Naive thymus-derived CD4-positive, alpha-beta T cell (primary cell): Measurements from ENCODE around the gene MYLK4. TPM values are rescaled to one million over a fixed set of nuclear protein-coding genes. Genes with fewer than 3 reads are reported as not detected.

Experiments used
- ATAC-seq: fragments of 150-1000 bp; cut with Tn5 transposase; 2 replicates; pipeline ENCODE4 v1.10.0; 2021; ENCODE audit warnings: mild to moderate bottlenecking, moderate library complexity
- CTCF ChIA-PET: fragments of 350-600 bp; sonication (Branson Sonifier 250); formaldehyde crosslinking; loops from one replicate; lab custom pipeline; 2021; ENCODE audit warnings: antibody characterized with exemption; lab: Charles Lee
- POLR2A ChIA-PET: fragments of 350-600 bp; sonication (Branson Sonifier 250); formaldehyde crosslinking; loops from one replicate; lab custom pipeline; 2021; ENCODE audit warnings: antibody characterized with exemption, inconsistent platforms; lab: Charles Lee
- DNase-seq, 9 donors: peaks; one replicate each; pipeline versions ENCODE4 v3.0.0 to v3.0.0-alpha.2; 2020 to 2022; ENCODE audit warnings: mixed read lengths in 1 of 9
- H3K27ac ChIP-seq: one replicate; pipeline ENCODE4 v1.7.0; 2013; ENCODE audit warnings: mild to moderate bottlenecking, low read depth, low read length, moderate library complexity
- H3K27me3 ChIP-seq, 2 donors: one replicate each; pipeline ENCODE4 v1.7.0; 2013; ENCODE audit warnings: low read length in 2 of 2, mild to moderate bottlenecking in 2 of 2, moderate library complexity in 2 of 2; ENCODE audit not compliant: control insufficient read depth in 2 of 2, insufficient read depth in 2 of 2
- H3K36me3 ChIP-seq, 3 experiments: 1 replicate in 2 of 3; 2 replicates in 1 of 3; pipeline ENCODE4 v1.7.0; 2013; ENCODE audit warnings: low read length in 3 of 3, mild to moderate bottlenecking in 3 of 3, moderate library complexity in 1 of 3; ENCODE audit not compliant: insufficient read depth in 3 of 3, control insufficient read depth in 2 of 3
- H3K4me1 ChIP-seq, 2 donors: one replicate each; pipeline ENCODE4 v1.7.0; 2013; ENCODE audit warnings: low read length in 2 of 2, mild to moderate bottlenecking in 2 of 2, moderate library complexity in 1 of 2; ENCODE audit not compliant: control insufficient read depth in 2 of 2, insufficient read depth in 2 of 2
- H3K4me3 ChIP-seq: 2 replicates; pipeline ENCODE4 v1.7.0; 2013; ENCODE audit warnings: mild to moderate bottlenecking, low read length
- H3K9me3 ChIP-seq, 3 experiments: 1 replicate in 2 of 3; 2 replicates in 1 of 3; pipeline ENCODE4 v1.7.0; 2013; ENCODE audit warnings: low read length in 3 of 3; ENCODE audit not compliant: control insufficient read depth in 2 of 3
- H3K27ac Mint-ChIP-seq, 9 donors: one replicate each; pipeline ENCODE4 v1.8.0; 2020 to 2022; ENCODE audit warnings: mixed read lengths in 9 of 9, mild to moderate bottlenecking in 8 of 9, moderate library complexity in 5 of 9, inconsistent platforms in 2 of 9
- H3K27me3 Mint-ChIP-seq, 5 donors: one replicate each; pipeline ENCODE4 v1.8.0; 2021 to 2022; ENCODE audit warnings: mixed read lengths in 5 of 5, mild to moderate bottlenecking in 1 of 5
- H3K36me3 Mint-ChIP-seq, 5 donors: one replicate each; pipeline ENCODE4 v1.8.0; 2020 to 2022; ENCODE audit warnings: mixed read lengths in 5 of 5, mild to moderate bottlenecking in 3 of 5, inconsistent platforms in 1 of 5
- H3K4me1 Mint-ChIP-seq, 7 donors: one replicate each; pipeline ENCODE4 v1.8.0; 2020 to 2022; ENCODE audit warnings: mixed read lengths in 7 of 7, mild to moderate bottlenecking in 3 of 7, inconsistent platforms in 1 of 7
- H3K4me3 Mint-ChIP-seq, 10 donors: one replicate each; pipeline ENCODE4 v1.8.0; 2020 to 2022; ENCODE audit warnings: mild to moderate bottlenecking in 10 of 10, mixed read lengths in 10 of 10, moderate library complexity in 6 of 10, inconsistent platforms in 2 of 10
- H3K9me3 Mint-ChIP-seq, 11 donors: one replicate each; pipeline ENCODE4 v1.8.0; 2020 to 2022; ENCODE audit warnings: mixed read lengths in 11 of 11, mild to moderate bottlenecking in 4 of 11, inconsistent platforms in 1 of 11, moderate library complexity in 1 of 11
- intact Hi-C, 2 donors: fragments of 100-400 bp; cut with micrococcal nuclease; formaldehyde crosslinking; loops; one replicate each; pipeline ENCODE4 v1.15.1; 2023
- polyA plus RNA-seq, 2 donors: library from polyadenylated mRNA; unstranded; fragments of 300-500 nt; fragmentation: Illumina TruSeq; gene quantifications; one replicate each; pipeline ENCODE4 v1.2.3, GENCODE V29; 2021
- total RNA-seq, 6 experiments: library from RNA in 5 of 6; stranded (reverse) in 5 of 6; gene quantifications; 1 replicate in 5 of 6; 2 replicates in 1 of 6; pipeline ENCODE4 v1.2.3 and lab custom pipeline; 2021 to 2026

MYLK4 gene
- total and polyA plus RNA-seq, 7 experiments from 2014 or later, result 0.23 to 1.6 (median 0.34) TPM; not detected in 1

DNA sequence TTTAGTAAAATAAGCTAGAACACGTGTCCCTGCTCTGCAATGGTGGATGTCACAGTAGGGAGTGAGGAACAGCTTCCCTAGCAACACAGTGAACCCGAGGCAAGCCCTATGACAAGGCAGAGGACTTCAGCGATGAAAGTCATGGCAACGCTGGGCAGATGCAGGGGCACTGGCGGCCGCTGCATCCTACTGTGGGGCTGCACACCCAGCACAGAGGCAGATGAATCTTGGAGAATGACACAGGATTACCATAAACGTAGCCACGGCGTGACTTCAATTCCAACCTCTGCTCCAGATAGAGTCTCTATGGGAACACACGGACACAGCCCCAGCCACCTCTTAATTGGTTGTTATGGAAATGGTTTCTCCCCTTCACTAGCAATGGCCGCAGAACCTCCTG, 64.2 kb downstream of the MYLK4 start:
- ChIA-PET CTCF (interaction anchor here (0.9 kb wide), 1 partner anchor 1090 kb away, joined by 3 read pairs; no protein-coding TSS in a partner anchor), POLR2A (no interaction called here)
- Histone ChIP-seq H3K9me3 (no peaks in the 10 kb centered on the region), H3K4me3 (no peak overlapping the region), H3K27me3 (no peaks in the 10 kb centered on the region), H3K4me1 (no peaks in the 10 kb centered on the region), H3K36me3 (no peaks in the 10 kb centered on the region), H3K27ac (no peak overlapping the region)
- H3K9me3 Mint-ChIP-seq, result peaks cover 0 to 1% (median 0%) of the 10 kb centered on the region in 11 donors
- no peaks in the 10 kb centered on the region for H3K27me3 Mint-ChIP-seq
- DNase-seq (no peak), ATAC-seq (no peak)
- peaks cover 0 to 9% (median 5%) of the 10 kb centered on the region in 5 donors for H3K36me3 Mint-ChIP-seq
- no peaks in the 10 kb centered on the region for H3K4me1 Mint-ChIP-seq
- intact Hi-C loops, result no loop called here
- no peak overlapping the region for H3K4me3 Mint-ChIP-seq
- H3K27ac Mint-ChIP-seq, result no peak overlapping the region

DNA sequence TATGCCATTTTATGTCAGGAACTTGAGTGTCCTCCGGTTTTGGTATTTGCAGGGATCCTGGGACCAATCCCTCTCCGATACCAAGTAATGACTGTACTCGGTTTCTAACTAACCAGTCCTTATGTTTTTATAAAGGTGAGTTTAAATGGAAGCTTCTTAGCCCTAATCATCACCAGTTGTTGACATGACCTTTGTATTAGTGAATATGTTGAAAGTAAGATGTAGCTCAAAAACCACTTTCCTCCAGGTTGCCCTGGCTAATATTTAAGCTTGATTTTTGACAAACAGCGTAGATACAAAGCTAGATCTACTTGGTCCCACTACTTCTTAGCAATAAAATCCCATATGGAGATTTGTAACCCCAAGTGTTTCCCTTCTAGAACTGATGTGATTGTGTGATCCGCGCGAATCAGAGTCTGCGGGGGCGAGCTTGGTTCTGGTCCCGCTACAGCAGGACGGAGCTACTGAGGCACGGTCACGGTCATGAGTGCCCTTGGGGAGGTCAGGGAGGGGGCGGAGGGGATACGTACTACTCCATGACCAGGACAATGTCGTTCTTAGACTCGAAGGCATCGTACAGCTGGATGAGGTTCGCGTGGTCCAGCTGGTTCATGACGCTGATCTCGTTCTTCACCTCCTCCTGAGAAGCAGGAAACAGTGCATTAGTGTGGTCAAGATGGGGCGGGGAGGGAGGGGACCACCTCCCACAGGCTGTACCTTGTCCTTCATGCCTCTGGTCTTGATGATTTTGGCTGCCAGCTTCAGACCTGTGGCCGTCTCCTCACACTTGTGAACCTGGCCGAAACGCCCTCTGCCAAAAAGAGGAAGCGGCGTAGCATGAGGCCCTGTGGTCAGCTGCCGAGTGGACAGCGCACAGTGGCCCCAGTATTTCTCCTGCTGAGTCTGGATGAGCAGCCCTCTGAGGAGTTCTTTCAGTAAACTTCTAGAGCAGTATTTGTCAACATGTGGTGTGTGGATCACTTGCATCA, 65.7 kb downstream of the MYLK4 start:
- no peaks in the 10 kb centered on the region for H3K27me3 ChIP-seq
- ChIA-PET POLR2A (no interaction called here), CTCF (no interaction called here)
- Mint-ChIP-seq H3K27me3 (no peaks in the 10 kb centered on the region), H3K36me3 (peaks cover 0 to 9% (median 5%) of the 10 kb centered on the region in 5 donors), H3K4me3 (no peak overlapping the region), H3K4me1 (no peaks in the 10 kb centered on the region), H3K27ac (no peak overlapping the region), H3K9me3 (peaks cover 0 to 1% (median 0%) of the 10 kb centered on the region in 11 donors)
- H3K36me3 ChIP-seq, result no peaks in the 10 kb centered on the region
- no peaks in the 10 kb centered on the region for H3K4me1 ChIP-seq
- DNase-seq, result no peak
- H3K9me3 ChIP-seq, result no peaks in the 10 kb centered on the region
- intact Hi-C loops, result no loop called here
- no peak for ATAC-seq
- H3K27ac ChIP-seq, result no peak overlapping the region
- no peak overlapping the region for H3K4me3 ChIP-seq

DNA sequence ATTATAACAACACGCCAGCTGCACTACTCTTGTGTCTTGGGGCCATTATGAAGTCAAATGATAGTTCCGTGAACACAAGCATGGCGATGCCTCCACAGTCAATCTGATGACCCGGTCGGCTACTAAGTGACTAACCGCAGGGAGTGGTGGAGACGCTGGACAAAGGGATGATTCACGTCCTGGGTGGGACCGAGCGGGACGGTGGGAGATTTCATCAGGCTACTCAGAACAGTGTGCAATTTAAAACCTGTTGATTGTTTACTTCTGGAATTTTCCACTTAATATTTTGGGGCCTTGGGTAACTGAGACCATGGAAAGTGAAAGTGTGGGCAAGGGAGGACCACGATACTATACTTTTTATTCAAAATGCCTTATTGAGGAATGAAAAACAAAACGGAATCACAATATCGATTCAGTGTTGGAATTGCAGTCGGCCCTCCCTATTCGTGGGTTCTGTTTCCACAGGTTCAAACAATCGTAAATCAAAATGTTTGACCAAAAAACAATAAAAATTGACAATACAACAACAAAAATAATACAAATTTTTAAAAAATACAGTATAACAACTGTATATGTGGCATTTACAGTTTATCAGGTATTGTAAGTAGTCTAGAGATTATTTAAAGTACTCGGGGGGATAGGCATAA, 66.5 kb downstream of the MYLK4 start:
- POLR2A ChIA-PET, result no interaction called here
- Histone ChIP-seq H3K27me3 (no peaks in the 10 kb centered on the region), H3K9me3 (no peaks in the 10 kb centered on the region), H3K36me3 (no peaks in the 10 kb centered on the region), H3K4me3 (no peak overlapping the region), H3K27ac (no peak overlapping the region), H3K4me1 (no peaks in the 10 kb centered on the region)
- Mint-ChIP-seq H3K27me3 (no peaks in the 10 kb centered on the region), H3K9me3 (peaks cover 0 to 1% (median 0%) of the 10 kb centered on the region in 11 donors), H3K27ac (no peak overlapping the region), H3K4me3 (no peak overlapping the region), H3K4me1 (no peaks in the 10 kb centered on the region), H3K36me3 (peaks cover 0 to 9% (median 5%) of the 10 kb centered on the region in 5 donors)
- no peak for DNase-seq
- CTCF ChIA-PET, result no interaction called here
- no peak for ATAC-seq
- intact Hi-C loops, result no loop called here

DNA sequence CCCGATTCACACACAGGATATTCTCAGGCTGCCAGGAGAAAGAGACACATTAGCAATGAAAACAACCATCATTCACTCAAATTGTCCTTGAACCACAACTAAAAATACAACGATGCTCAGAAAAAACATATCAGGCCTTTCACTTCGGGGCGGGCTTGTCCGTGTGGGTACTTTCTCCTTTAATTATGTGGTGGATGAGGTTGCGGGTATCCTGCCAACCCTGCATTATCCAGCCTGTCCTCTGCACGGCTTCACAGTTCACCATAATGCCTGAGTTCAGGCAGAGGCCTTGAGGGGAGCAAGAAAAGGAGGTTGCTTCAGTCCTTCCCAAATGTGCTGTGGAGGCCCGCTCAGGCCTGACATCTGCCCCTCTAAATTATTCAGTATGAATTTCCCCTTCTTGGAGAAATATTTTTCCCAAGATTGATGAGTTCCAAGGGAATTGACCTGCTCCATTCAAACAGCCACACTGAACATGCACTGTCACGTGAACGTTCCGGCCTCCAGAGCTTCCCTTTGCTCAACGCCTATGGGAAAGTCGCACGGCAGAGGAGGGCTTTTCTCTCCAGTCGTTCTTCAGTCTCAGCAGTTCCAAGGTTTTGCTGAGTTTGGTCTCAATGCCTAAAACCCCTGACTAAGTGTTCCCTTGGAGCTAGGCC, 70.3 kb downstream of the MYLK4 start:
- Histone ChIP-seq H3K27me3 (no peaks in the 10 kb centered on the region), H3K9me3 (no peaks in the 10 kb centered on the region), H3K36me3 (no peaks in the 10 kb centered on the region), H3K27ac (no peak overlapping the region), H3K4me3 (no peak overlapping the region), H3K4me1 (no peaks in the 10 kb centered on the region)
- Mint-ChIP-seq H3K27me3 (peaks cover 0 to 3% (median 0%) of the 10 kb centered on the region in 5 donors), H3K4me1 (no peaks in the 10 kb centered on the region), H3K36me3 (peaks cover 0 to 9% (median 5%) of the 10 kb centered on the region in 5 donors), H3K9me3 (peaks cover 0 to 1% (median 0%) of the 10 kb centered on the region in 11 donors), H3K4me3 (no peak overlapping the region), H3K27ac (no peak overlapping the region)
- POLR2A ChIA-PET, result no interaction called here
- intact Hi-C loops, result no loop called here
- ATAC-seq (no peak), DNase-seq (no peak)
- CTCF ChIA-PET, result no interaction called here

DNA sequence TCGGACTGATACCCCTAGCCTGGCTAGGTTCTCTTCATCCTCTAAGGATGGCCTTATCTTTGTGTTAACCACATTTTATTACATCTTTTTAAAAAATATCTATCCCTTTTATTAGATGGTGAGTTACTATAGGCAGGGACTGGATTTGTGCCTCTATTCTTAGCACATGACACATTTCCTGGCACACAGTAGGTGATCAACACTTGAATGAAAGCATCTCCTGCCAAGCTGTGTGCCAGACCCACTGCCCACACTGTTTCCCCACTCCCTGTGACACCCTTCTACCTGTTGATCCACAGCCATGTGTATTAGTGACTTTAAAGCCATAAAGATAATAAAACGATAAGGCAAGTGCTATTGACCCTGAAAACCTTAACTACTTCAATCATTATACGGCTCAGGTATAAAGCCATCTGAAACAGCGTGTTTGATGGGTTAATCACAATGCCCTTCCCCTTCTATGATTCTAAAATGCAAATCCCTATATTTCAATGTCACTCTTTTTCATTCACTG, 73.6 kb downstream of the MYLK4 start:
- intact Hi-C loops, result no loop called here
- Mint-ChIP-seq H3K36me3 (no peaks in the 10 kb centered on the region), H3K27ac (no peak overlapping the region), H3K27me3 (peaks cover 0 to 3% (median 0%) of the 10 kb centered on the region in 5 donors), H3K4me1 (no peaks in the 10 kb centered on the region), H3K4me3 (no peak overlapping the region), H3K9me3 (no peaks in the 10 kb centered on the region)
- no peak for DNase-seq
- no peaks in the 10 kb centered on the region for H3K36me3 ChIP-seq
- ChIA-PET POLR2A (no interaction called here), CTCF (no interaction called here)
- H3K27me3 ChIP-seq, result no peaks in the 10 kb centered on the region
- H3K9me3 ChIP-seq, result no peaks in the 10 kb centered on the region
- H3K4me1 ChIP-seq, result no peaks in the 10 kb centered on the region
- H3K27ac ChIP-seq, result no peak overlapping the region
- no peak overlapping the region for H3K4me3 ChIP-seq
- ATAC-seq, result no peak

DNA sequence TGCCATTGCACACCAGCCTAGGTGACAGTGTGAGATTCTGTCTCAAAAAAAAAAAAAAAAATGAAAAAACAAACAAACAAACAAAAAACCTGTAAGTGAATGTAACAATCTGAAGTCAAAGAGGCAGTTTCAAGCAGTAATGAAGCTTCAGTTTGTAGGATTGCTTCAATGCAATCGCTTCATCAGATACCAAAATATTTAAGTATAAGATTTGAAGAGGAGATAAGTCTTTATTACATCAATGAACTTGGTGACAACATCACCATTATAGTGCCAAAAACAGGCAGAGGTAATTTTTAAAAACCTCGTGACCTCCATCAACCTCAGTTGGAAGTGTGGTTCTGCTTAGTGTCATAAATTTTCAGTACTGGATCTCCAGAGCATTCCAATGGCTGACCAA, 74.7 kb downstream of the MYLK4 start:
- POLR2A ChIA-PET, result no interaction called here

More for the DNA sequence above, 74.7 kb downstream of the MYLK4 start:
- ATAC-seq (no peak), DNase-seq (no peak)
- H3K4me1 ChIP-seq, result no peaks in the 10 kb centered on the region
- no peaks in the 10 kb centered on the region for H3K9me3 Mint-ChIP-seq
- intact Hi-C loops, result no loop called here
- H3K27me3 ChIP-seq, result no peaks in the 10 kb centered on the region
- no peak overlapping the region for H3K4me3 ChIP-seq
- H3K27me3 Mint-ChIP-seq, result peaks cover 0 to 5% (median 0%) of the 10 kb centered on the region in 5 donors
- CTCF ChIA-PET, result no interaction called here
- H3K27ac Mint-ChIP-seq, result no peak overlapping the region
- no peaks in the 10 kb centered on the region for H3K4me1 Mint-ChIP-seq
- H3K36me3 Mint-ChIP-seq, result no peaks in the 10 kb centered on the region
- H3K9me3 ChIP-seq, result no peaks in the 10 kb centered on the region
- no peaks in the 10 kb centered on the region for H3K36me3 ChIP-seq
- no peak overlapping the region for H3K27ac ChIP-seq
- no peak overlapping the region for H3K4me3 Mint-ChIP-seq
